ENCODE measurements around the gene MPDZ. TPM values are rescaled to one million over a fixed set of nuclear protein-coding genes. Genes with fewer than 3 reads are reported as not detected.

The MPDZ gene
- total and polyA plus RNA-seq, 10 donors: 3.8 to 42.8 (median 26.8) TPM

DNA sequence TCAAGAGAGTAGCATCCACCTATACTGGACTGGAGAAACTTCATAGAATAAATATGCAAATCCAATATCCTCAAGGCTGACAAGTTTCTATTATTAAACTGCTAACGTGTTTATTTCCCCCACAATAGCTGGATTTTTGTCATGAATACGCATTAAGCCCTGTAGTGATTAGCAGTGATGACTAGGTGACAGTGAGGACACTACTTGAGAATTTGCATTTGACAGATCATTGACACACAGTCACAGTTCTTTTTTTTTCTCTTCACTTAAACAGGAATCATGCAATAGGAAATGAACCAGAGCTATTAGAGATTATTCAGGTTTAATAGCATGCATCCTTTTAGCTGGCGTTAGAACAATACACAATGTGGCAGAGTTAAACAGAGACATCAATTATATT is 35.3 kb downstream of the MPDZ start:
- Histone ChIP-seq H3K4me1 (peaks cover 0 to 6% (median 0%) of the 10 kb centered on the region in 6 donors), H3K36me3 (no peaks in the 10 kb centered on the region), H3K27ac (no peak overlapping the region), H3K4me3 (no peak overlapping the region), H3K27me3 (replicated peaks in 1 of 7) (no peaks in the 10 kb centered on the region), H3K9me3 (no peaks in the 10 kb centered on the region)
- DNase-seq: no peak
- WGBS, 5 donors: 71 to 76% (median 75%) methylated on average over 3 of the region's 3 CpGs
- TF ChIP-seq POLR2AphosphoS5 (IDR thresholded peaks at IDR 0.05) (no peak), POLR2A (IDR thresholded peaks at IDR 0.05) (no peak)
- TF ChIP-seq, protein P1, sequence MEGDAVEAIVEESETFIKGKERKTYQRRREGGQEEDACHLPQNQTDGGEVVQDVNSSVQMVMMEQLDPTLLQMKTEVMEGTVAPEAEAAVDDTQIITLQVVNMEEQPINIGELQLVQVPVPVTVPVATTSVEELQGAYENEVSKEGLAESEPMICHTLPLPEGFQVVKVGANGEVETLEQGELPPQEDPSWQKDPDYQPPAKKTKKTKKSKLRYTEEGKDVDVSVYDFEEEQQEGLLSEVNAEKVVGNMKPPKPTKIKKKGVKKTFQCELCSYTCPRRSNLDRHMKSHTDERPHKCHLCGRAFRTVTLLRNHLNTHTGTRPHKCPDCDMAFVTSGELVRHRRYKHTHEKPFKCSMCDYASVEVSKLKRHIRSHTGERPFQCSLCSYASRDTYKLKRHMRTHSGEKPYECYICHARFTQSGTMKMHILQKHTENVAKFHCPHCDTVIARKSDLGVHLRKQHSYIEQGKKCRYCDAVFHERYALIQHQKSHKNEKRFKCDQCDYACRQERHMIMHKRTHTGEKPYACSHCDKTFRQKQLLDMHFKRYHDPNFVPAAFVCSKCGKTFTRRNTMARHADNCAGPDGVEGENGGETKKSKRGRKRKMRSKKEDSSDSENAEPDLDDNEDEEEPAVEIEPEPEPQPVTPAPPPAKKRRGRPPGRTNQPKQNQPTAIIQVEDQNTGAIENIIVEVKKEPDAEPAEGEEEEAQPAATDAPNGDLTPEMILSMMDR (IDR thresholded peaks at IDR 0.05 in 8 of 11, conservative IDR thresholded peaks at IDR 0.05 in 3 of 11): no peak
- intact Hi-C loops (cut with DNase I; ENCODE audit: low total_unique reads): no loop called here

DNA sequence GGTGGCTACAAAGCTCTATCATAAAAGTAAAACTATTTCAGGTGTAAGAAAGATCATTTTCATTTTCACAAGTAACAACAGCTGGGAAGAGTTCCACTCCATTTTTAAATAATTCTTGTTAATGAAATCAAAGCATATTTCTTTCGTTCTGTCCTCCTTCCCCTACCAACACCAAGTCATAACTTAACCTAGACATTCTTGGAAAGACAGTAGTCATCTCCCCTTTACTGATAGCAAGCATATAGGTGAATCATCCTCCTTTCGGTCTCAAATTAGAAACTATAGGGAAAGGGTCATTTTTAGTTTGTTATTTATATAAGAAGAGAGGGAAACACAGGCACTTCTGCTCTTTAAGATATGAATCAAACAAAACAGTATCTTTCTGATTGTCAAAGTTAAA is 38.2 kb downstream of the MPDZ start:
- 70 to 92% (median 87%) methylated on average over 2 of the region's 2 CpGs for WGBS, 5 donors
- DNase-seq: no peak
- H3K4me1 ChIP-seq: peaks cover 0 to 6% (median 0%) of the 10 kb centered on the region in 6 donors
- no peaks in the 10 kb centered on the region for H3K9me3 ChIP-seq
- intact Hi-C loops (cut with DNase I; ENCODE audit: low total_unique reads): no loop called here
- no peaks in the 10 kb centered on the region for H3K27me3 ChIP-seq (replicated peaks in 1 of 7)
- TF ChIP-seq POLR2A (IDR thresholded peaks at IDR 0.05) (no peak), POLR2AphosphoS5 (IDR thresholded peaks at IDR 0.05) (no peak)
- TF ChIP-seq, protein P1 (IDR thresholded peaks at IDR 0.05 in 8 of 11, conservative IDR thresholded peaks at IDR 0.05 in 3 of 11): no peak
- H3K27ac ChIP-seq: no peak overlapping the region
- H3K4me3 ChIP-seq: no peak overlapping the region
- no peaks in the 10 kb centered on the region for H3K36me3 ChIP-seq

DNA sequence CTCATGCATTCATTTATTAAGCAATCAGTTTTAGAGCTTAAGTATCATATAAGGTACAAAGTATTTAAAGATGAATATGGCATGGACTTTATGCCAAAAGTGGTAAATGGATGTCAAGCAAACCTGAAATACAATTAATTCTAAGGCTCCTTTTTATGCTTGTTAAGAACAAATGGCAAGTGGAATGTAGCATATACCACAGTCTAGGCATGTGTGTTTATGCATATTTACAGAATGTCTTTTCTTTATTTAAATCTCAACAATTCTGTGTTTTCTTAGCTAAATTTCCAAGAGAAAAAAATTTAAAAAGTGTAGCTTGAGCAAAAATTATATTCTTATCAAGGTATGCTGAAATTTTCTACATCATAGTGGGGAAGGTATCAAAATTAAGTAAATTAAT is 39.8 kb downstream of the MPDZ start:
- Histone ChIP-seq H3K27me3 (replicated peaks in 1 of 7) (no peaks in the 10 kb centered on the region), H3K9me3 (no peaks in the 10 kb centered on the region), H3K4me3 (no peak overlapping the region), H3K36me3 (no peaks in the 10 kb centered on the region), H3K27ac (no peak overlapping the region), H3K4me1 (peaks cover 0 to 6% (median 0%) of the 10 kb centered on the region in 6 donors)
- TF ChIP-seq, protein P1 (IDR thresholded peaks at IDR 0.05 in 8 of 11, conservative IDR thresholded peaks at IDR 0.05 in 3 of 11): no peak
- TF ChIP-seq POLR2A (IDR thresholded peaks at IDR 0.05): no peak
- TF ChIP-seq POLR2AphosphoS5 (IDR thresholded peaks at IDR 0.05): no peak
- intact Hi-C loops (cut with DNase I; ENCODE audit: low total_unique reads): no loop called here
- no peak for DNase-seq

DNA sequence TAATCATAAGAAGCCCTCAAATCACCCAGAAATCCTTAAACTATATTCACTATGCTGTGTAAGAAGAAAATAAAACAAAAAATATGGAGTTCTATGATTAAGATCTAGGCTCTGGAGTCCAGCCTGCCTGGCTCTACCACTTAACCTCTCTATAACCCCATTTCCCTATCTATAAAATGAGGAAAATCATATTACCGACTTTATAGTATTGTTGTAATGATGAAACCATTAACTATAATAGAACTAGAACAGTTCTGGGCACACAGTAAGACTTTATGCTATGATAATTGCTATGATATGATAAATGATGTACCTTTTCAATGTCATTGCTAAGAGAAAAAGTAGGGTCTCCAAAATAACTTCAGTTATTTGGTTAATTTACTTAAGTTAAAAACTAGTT is 40.3 kb downstream of the MPDZ start:
- no peaks in the 10 kb centered on the region for H3K9me3 ChIP-seq
- H3K4me1 ChIP-seq: peaks cover 0 to 4% (median 0%) of the 10 kb centered on the region in 6 donors
- intact Hi-C loops (cut with DNase I; ENCODE audit: low total_unique reads): no loop called here
- H3K36me3 ChIP-seq: no peaks in the 10 kb centered on the region
- no peak overlapping the region for H3K27ac ChIP-seq
- 39 to 59% (median 47%) methylated on average over 1 of the region's 1 CpG for WGBS, 5 donors
- no peak for DNase-seq
- H3K4me3 ChIP-seq: no peak overlapping the region
- no peaks in the 10 kb centered on the region for H3K27me3 ChIP-seq (replicated peaks in 1 of 7)
- TF ChIP-seq, protein P1 (IDR thresholded peaks at IDR 0.05 in 8 of 11, conservative IDR thresholded peaks at IDR 0.05 in 3 of 11): no peak
- TF ChIP-seq POLR2A (IDR thresholded peaks at IDR 0.05) (no peak), POLR2AphosphoS5 (IDR thresholded peaks at IDR 0.05) (no peak)
